OCI-LY7 (cell line): ENCODE results near the gene SATB2. TPM values are rescaled to one million over a fixed set of nuclear protein-coding genes. Genes with fewer than 3 reads are reported as not detected.

Experiments used
- BruUV-seq: library from RNA; stranded (reverse); fragments of 400-500 nt; replicated peaks from 2 replicates; lab custom pipeline; 2021; lab: Mats Ljungman, UMichigan
- CTCF ChIA-PET: fragments of 300-600 bp; sonication (Branson Sonifier 250); formaldehyde crosslinking; loops from one replicate; lab custom pipeline; 2022; ENCODE audit warnings: antibody characterized with exemption; ENCODE audit not compliant: unreplicated experiment; lab: Charles Lee
- POLR2A ChIA-PET: fragments of 300-600 bp; sonication (Branson Sonifier 250); formaldehyde crosslinking; loops from one replicate; lab custom pipeline; 2022; ENCODE audit warnings: antibody characterized with exemption; lab: Charles Lee
- DNase-seq: peaks from one replicate; pipeline ENCODE4 v3.0.0-alpha.2; 2015; ENCODE audit warnings: low spot score
- H2AFZ ChIP-seq: fragments of 200-600 bp; sonication (generic), shearing (Covaris generic); 2 replicates; pipeline ENCODE4 v1.6.1; 2014; ENCODE audit warnings: mild to moderate bottlenecking, antibody characterized with exemption, low read length, moderate library complexity
- H3K27ac ChIP-seq: fragments of 200-600 bp; sonication (generic); 2 replicates; pipeline ENCODE4 v1.5.1; 2014; ENCODE audit warnings: mixed run types, low read depth, mild to moderate bottlenecking, moderate library complexity, low read length, inconsistent platforms; ENCODE audit not compliant: poor library complexity, severe bottlenecking
- H3K36me3 ChIP-seq: fragments of 200-600 bp; sonication (generic); 2 replicates; pipeline ENCODE4 v1.6.1; 2014; ENCODE audit warnings: mild to moderate bottlenecking, antibody characterized with exemption, low read length, moderate library complexity, mixed read lengths; ENCODE audit not compliant: insufficient read depth
- H3K4me1 ChIP-seq: fragments of 200-600 bp; sonication (generic); 2 replicates; pipeline ENCODE4 v1.5.1; 2014; ENCODE audit warnings: mild to moderate bottlenecking, low read length; ENCODE audit not compliant: insufficient read depth, poor library complexity, severe bottlenecking
- H3K4me2 ChIP-seq: fragments of 200-600 bp; sonication (generic); 2 replicates; pipeline ENCODE4 v1.6.1; 2014; ENCODE audit warnings: mild to moderate bottlenecking, low read length
- H3K4me3 ChIP-seq: fragments of 200-600 bp; sonication (generic); 2 replicates; pipeline ENCODE4 v1.5.1; 2014; ENCODE audit warnings: mild to moderate bottlenecking, low read depth, low read length; ENCODE audit not compliant: poor library complexity, severe bottlenecking
- H3K79me2 ChIP-seq: fragments of 200-600 bp; sonication (generic); 2 replicates; pipeline ENCODE4 v1.6.1; 2016; ENCODE audit warnings: low read depth, mild to moderate bottlenecking, low read length, moderate library complexity, mixed read lengths; ENCODE audit not compliant: insufficient read depth
- H3K9me2 ChIP-seq: fragments of 200-600 bp; sonication (generic); 2 replicates; pipeline ENCODE4 v1.6.1; 2016; ENCODE audit warnings: mild to moderate bottlenecking, low read length, mixed read lengths; ENCODE audit not compliant: insufficient read depth
- H3K9me3 ChIP-seq: fragments of 200-600 bp; sonication (generic); 2 replicates; pipeline ENCODE4 v1.6.1; 2014; ENCODE audit warnings: mild to moderate bottlenecking, mixed run types, low read length, mixed read lengths
- H4K20me1 ChIP-seq: fragments of 200-600 bp; sonication (generic); 2 replicates; pipeline ENCODE4 v1.6.1; 2014; ENCODE audit warnings: mild to moderate bottlenecking, antibody characterized with exemption, low read length, moderate library complexity, mixed read lengths; ENCODE audit not compliant: insufficient read depth
- EZH2phosphoT487 ChIP-seq: fragments of 200-600 bp; sonication (generic); IDR thresholded peaks from 2 replicates; pipeline ENCODE4 v1.6.1; 2018; ENCODE audit warnings: low read depth, borderline replicate concordance, mild to moderate bottlenecking, mixed run types, antibody characterized with exemption, low read length, moderate library complexity, mixed read lengths
- intact Hi-C: fragments of 100-400 bp; cut with micrococcal nuclease; formaldehyde crosslinking; loops from one replicate; pipeline ENCODE4 v1.10.0; 2022; ENCODE audit not compliant: unreplicated experiment
- total RNA-seq, 2 experiments: library from RNA; depleted of rRNA in 1 of 2; stranded (reverse); fragments of >200 nt in 1 of 2; shearing (Covaris generic) in 1 of 2; gene quantifications; 2 replicates each; pipeline ENCODE4 v1.2.3, GENCODE V29; 2014 to 2022
- TF ChIP-seq, protein P1 (sequence below): fragments of 200-600 bp; sonication (generic); conservative IDR thresholded peaks from 2 replicates; pipeline ENCODE4 v1.5.1; 2014; ENCODE audit warnings: mild to moderate bottlenecking, antibody characterized with exemption, low read length, moderate library complexity, mixed read lengths

SATB2 gene
- total RNA-seq, 2 experiments from 2014 or later = 15.9 to 30.7 TPM

DNA sequence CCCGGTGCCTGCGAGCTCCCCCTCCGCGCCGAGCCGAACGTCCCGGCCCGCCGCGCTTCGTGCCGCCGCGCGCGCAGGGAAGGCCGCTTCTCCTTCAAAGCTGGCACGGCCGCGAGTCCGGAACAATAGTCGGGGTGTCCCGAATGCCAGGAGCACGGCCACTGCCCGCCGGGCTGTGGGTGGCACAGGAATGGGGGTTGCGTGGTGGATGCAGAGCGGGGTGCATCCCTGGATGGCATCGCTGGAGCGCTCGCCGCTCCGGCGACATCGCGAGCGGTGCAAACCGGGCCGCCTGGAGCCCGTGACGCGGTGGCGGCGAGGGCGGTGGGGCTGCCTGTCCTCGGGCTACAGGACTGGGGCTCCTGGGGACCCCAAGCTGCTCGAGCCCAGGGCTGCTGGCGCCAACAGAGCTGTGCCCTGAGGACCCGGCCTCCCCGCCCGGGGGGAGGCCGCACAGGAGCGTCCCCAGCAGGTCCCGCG lies 1.1 kb upstream of the SATB2 start:
- H3K4me3 ChIP-seq = peak overlapping the region; percentile 86
- ChIA-PET CTCF (interaction anchor here (0.6 kb wide), 1 partner anchor 1431 kb away, joined by 5 read pairs; no protein-coding TSS in a partner anchor), POLR2A (interaction anchor here (0.6 to 0.8 kb wide), 3 partner anchors 23 to 547 kb away, joined by 3 read pairs; no protein-coding TSS in a partner anchor)
- BruUV-seq = no TSS peak
- peaks cover 3% of the 10 kb centered on the region; the same call in 1 of the 2 replicates for H4K20me1 ChIP-seq
- H2AFZ ChIP-seq = peak overlapping the region; percentile 91
- no peaks in the 10 kb centered on the region for H3K9me3 ChIP-seq
- peaks cover 40% of the 10 kb centered on the region for H3K4me1 ChIP-seq
- TF ChIP-seq, protein P1, sequence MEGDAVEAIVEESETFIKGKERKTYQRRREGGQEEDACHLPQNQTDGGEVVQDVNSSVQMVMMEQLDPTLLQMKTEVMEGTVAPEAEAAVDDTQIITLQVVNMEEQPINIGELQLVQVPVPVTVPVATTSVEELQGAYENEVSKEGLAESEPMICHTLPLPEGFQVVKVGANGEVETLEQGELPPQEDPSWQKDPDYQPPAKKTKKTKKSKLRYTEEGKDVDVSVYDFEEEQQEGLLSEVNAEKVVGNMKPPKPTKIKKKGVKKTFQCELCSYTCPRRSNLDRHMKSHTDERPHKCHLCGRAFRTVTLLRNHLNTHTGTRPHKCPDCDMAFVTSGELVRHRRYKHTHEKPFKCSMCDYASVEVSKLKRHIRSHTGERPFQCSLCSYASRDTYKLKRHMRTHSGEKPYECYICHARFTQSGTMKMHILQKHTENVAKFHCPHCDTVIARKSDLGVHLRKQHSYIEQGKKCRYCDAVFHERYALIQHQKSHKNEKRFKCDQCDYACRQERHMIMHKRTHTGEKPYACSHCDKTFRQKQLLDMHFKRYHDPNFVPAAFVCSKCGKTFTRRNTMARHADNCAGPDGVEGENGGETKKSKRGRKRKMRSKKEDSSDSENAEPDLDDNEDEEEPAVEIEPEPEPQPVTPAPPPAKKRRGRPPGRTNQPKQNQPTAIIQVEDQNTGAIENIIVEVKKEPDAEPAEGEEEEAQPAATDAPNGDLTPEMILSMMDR = no peak
- TF ChIP-seq EZH2phosphoT487 = no peak
- H3K27ac ChIP-seq = peak overlapping the region; percentile 79
- no peaks in the 10 kb centered on the region for H3K9me2 ChIP-seq
- peak overlapping the region; percentile 92 for H3K4me2 ChIP-seq
- intact Hi-C loops = loop anchor here (5.0 kb wide), 2 partner anchors 547 to 762 kb away; no protein-coding TSS in a partner anchor
- peaks cover 43% of the 10 kb centered on the region for H3K79me2 ChIP-seq
- peak; percentile 80 for DNase-seq
- peaks cover 13% of the 10 kb centered on the region for H3K36me3 ChIP-seq

DNA sequence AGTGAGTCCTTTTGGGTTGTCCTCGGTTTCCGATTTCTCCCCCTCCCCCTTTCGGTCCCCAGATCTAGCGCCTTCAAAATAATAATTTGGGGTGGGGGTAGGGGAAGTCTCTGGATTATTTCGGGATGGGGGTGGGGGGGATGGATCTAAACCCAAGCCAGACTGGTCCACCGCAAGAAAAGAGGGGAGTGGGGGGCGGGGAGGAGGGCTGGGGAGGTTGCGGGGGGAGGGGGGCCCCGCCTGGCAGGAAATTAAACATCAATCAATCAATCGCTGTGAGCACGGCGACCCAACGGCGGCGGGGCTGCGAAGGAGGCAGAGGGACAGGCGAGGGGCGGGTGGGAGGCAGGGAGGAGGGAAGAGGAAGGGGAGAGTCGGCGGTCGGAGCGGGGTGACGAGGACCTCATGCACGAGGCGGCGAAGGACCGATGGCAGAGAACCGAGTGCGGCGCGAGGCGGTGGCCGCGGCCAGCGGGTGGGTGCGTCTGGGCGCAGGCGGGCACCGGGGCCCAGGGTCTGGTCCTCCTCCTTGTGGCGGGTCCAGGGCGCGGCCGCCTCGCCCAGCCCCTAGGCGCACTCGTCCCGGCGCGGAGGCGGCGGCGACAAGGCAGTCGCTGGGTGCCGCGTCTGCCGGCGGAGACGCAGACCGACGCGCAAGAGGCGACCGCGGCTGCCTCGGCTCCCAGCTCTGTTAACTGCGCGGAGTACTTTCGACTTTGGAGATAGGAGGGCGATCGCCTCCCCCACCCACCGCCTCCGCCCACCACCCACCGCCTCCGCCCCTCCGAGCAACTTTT lies 468 bp upstream of the SATB2 start:
- peak overlapping the region; percentile 42; the same call in 1 of the 2 replicates for H2AFZ ChIP-seq
- H3K9me3 ChIP-seq = no peaks in the 10 kb centered on the region
- peaks cover 3% of the 10 kb centered on the region; the same call in 1 of the 2 replicates for H4K20me1 ChIP-seq
- no TSS peak for BruUV-seq
- ChIA-PET POLR2A (interaction anchor here (0.6 to 0.8 kb wide), 3 partner anchors 24 to 546 kb away, joined by 3 read pairs; no protein-coding TSS in a partner anchor), CTCF (interaction anchor here (0.6 kb wide), 1 partner anchor 1432 kb away, joined by 5 read pairs; no protein-coding TSS in a partner anchor)
- DNase-seq = peak; percentile 83
- peaks cover 49% of the 10 kb centered on the region for H3K79me2 ChIP-seq
- peaks cover 16% of the 10 kb centered on the region for H3K36me3 ChIP-seq
- intact Hi-C loops = loop anchor here (5.0 kb wide), 2 partner anchors 546 to 761 kb away; no protein-coding TSS in a partner anchor
- H3K9me2 ChIP-seq = no peaks in the 10 kb centered on the region
- H3K4me3 ChIP-seq = peak overlapping the region; percentile 86
- H3K4me1 ChIP-seq = peaks cover 44% of the 10 kb centered on the region
- peak overlapping the region; percentile 92 for H3K4me2 ChIP-seq
- H3K27ac ChIP-seq = peak overlapping the region; percentile 79
- no peak for TF ChIP-seq EZH2phosphoT487
- TF ChIP-seq, protein P1 = no peak
